Measurements from ENCODE around the gene RNF19B.

RNF19B gene

DNA sequence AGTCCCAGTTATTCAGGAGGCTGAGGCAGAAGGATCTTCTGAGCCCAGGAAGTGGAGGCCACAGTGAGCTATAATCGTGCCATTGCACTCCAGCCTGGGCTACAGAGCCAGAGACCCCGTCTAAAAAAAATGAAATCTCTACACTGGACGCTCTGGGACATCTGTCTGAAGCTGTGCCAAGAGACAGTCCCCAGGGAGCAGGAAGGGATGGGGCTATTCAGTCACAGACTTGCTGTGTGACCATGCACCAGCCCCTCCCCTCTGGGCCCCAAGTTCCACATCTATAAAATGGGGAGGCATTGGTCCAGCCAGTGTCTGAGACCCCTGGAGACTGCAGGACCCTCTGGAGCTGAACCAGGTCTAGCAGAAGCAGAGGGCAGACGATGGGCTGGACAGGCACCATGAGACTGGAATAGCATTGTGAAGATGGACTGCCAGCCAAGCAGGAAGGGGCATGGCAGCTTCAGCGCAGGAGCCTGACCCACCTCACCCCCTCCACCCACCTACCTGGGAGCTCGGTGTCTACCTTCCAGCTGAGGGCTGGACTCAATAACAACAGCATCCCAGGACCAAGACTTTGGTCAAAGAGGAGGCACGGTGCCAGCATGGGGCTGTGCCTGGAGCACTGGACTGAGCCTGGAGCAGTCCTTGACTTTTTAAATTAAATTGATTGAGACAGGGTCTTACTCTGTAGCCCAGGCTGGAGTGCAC is 64.9 kb downstream of the RNF19B start:
- no peak for DNase-seq

DNA sequence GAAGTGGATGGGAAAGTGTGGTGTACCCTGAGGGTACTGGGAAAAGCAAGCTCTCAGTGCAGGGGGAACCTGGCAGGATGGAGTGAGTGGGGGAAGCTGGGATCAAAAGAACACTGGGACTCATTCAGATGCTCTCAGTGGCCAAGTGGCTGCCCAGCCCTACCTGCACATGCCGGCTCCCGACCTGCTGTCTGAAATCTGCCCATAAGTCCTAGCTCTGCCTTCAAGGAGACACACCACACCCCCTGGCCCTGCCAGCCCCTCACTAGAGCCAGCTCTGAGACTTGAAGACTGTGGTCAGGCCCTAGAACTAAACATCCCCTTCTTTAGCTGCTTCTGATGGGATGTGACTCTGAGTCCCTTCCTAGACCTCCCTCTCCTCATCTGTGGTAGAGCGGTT is 65.7 kb downstream of the RNF19B start:
- DNase-seq, result no peak

DNA sequence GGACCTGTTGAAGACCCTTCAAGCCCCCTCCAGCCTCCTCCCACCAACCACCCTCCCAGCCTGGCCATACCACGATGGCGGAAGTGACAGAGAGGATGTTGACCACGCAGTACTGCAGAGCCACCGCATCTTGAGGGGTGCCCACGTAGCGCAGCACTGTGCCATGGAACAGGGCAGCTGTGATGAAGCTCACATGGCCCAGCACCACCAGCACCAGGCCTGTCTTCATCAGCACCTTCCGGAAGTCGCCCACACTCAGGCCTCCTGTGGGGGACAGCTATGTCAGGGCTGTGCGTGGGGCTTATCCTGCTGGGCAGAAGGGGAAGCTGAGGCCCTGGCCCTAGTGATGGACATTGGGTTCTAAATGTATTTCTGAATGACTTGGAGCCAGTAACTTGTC is 66.6 kb downstream of the RNF19B start:
- DNase-seq, result no peak

DNA sequence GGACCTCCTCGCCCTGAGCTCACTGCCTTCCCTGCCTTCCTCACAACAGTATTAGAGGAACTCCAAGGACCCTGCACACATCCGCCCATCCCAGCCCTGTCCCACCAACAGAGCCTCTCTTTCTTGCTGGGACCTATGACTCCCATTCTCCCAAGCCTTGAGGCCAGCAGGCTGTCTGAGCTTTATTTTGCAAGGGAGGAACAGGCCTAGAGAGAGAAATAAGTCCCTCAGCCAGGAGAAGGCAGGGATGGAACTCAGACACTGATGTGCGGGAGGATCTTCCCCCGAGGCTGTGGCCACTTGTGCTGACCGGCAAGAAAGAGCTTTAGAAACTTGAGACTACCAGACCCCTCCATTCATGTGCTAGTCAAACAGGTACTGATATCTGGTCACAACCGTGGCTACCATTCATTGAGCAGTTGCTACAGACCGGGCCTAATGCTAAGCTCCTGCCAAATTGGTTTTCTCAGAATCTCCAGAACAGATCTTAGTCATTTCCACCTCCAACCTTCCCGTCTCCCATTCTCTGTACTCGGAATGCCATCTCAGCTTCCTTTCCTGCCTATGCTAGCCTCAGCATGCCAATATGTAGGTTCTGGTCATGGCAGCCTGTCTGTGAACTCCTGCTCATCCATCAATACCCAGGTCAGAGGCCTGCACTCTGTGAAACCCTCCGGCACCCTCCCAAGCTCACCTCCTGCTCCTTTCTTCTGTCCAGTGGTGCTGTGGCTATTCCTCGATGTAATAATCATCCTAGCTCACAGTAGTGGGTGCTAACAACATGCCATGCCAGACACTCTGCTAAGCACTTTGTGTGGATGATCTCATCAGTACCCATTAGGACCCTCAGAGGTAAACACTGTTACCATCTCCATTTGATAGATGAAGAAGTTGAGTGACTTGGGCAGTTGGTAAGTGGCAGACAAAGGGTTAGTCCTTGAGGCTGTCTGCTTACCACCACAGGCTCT is 67.2 kb downstream of the RNF19B start:
- no peak for DNase-seq

DNA sequence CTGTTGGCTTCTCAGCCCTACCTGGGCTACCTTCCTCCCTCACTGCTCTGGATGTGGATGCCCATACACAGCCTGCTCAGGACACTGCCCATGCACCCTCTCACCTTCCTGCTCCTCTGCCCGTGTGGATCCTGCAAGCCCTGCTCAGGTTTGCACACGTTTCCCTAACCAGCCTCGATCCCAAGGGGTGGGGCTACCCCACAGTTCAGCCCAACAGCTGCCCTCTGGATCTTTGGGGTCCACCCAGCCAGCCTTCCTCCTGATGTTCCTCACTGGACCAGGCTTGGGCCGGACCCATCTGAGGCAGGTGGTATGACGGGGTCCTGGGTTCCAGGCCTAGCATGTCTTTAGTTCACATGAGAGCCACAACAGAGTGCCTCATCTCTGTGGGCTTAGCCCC is 68.2 kb downstream of the RNF19B start:
- DNase-seq, result no peak

DNA sequence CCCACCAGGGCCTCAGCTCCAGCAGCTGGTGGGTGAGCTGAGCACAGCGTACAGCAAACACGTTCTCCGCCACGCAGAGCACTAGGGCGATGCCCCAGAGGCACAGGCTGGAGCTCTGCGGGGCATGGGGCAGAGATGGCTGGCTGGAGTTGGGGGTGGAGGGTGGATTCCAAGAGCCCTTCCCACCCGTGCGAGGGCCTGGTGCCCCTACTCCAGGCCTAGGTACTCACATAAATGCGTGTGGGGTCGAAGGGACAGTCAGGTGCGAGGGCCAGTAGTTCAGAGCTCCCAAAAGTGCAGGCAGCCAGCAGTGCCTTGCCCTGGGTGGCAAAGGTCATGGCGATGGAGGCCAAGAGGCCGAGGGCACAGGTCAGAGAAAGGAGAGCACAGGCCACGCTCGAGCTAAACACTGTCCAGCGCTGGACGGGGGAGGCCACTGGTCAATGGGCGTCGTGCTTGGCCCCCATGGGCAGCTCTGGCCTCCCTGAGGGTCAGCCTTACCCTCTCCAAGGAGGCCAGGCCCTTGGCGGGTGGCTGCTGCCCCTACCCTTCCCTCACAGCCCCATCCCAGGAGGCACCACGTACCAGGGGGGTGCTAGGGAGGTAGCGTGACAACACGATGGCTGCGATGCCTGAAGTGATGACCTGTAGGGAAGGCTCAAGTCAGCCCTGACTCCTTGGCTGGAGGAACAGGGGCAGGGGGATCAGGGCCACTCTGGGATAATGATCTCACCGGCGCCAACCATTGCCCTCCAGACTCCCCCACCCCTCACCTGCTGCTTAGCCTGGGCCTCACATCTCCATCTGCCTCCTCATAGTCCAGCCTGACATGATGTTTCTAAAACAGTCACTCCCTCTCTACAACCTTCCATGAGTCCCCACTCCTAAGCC is 69.0 kb downstream of the RNF19B start:
- DNase-seq, result no peak

DNA sequence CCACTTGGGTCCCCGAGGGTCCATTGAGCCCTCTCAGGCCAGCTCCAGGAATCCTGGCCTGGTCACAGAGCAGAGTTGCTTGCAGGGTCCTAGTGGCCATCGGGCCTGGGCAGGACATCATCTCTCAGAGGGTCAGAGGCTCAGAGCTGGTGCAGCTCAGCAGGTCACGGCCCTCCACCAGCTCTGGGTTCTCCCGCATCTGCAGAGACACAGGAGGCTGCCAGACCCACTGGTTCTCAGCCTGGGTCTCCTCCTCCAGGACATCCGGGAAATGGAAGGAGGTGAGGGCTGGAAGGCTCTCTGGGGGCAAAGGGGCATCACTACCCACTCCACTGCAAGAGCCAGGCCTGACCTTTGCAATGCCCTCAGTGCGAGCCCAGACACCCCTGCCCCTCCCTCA is 69.9 kb downstream of the RNF19B start:
- DNase-seq, result no peak

DNA sequence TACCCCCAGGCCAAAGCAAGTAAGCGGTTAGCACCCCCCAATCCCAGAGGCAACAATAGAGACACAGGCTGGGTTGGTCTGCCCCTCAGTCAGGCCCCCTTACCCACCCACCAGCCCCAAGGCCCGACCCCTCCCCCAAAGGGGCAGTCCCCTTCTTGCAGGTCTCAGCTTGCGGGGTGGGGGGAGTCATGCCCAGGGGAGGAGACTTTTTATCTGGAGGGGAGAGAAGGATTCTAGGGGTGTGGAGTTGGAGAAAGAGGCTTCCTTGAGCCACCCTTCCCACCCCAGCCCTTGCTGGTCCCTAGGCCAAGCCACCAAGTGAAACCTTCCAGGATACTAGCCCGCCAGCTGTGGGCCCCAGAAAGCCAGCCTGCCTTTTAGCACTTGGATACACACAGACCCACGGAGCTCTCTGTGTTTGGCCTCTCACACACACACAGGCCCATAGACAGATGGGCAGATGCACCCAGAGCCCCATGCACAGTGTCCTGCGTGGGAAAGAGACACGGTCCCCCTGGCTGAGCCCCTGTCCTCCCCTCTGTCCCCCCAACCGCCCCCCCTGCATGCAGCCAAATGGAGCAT is 70.5 kb downstream of the RNF19B start:
- DNase-seq, result no peak

DNA sequence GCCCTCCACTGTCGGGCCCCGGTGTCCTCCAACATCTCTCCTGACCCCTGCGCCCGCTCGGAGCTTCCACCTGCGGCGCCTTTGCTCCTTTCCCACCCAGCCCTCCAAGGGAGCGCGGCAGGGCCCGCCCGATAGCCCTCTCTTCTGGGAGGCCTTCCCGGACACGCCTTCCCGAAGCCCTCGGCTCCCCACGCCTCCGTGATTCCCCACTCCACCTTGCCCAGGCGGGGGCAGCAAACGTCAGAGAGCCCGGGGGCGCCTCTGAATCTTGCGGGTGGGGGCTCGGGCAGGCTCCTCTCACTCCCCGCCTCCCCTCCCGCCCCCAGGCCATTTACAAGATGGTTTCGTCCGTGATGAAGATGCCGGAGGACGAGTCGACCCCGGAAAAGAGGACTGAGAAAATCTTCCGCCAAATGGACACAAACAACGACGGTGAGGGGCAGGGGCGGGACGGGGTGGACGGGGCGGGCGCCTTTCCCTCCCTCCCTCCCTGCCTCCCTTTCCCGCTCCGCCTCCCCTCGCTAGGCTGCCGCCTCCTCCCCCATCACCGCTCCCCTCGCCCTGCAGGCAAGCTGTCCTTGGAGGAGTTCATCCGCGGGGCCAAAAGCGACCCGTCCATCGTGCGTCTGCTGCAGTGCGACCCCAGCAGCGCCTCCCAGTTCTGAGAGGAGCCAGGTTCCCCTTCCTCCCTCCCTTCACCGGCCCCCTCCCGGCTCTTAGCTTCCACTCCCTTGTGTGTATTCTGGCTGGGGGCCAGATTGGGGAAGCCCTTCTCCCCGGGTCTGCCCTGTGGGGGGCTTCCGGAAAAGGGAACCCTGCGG is 71.2 kb downstream of the RNF19B start:
- no peak for DNase-seq

DNA sequence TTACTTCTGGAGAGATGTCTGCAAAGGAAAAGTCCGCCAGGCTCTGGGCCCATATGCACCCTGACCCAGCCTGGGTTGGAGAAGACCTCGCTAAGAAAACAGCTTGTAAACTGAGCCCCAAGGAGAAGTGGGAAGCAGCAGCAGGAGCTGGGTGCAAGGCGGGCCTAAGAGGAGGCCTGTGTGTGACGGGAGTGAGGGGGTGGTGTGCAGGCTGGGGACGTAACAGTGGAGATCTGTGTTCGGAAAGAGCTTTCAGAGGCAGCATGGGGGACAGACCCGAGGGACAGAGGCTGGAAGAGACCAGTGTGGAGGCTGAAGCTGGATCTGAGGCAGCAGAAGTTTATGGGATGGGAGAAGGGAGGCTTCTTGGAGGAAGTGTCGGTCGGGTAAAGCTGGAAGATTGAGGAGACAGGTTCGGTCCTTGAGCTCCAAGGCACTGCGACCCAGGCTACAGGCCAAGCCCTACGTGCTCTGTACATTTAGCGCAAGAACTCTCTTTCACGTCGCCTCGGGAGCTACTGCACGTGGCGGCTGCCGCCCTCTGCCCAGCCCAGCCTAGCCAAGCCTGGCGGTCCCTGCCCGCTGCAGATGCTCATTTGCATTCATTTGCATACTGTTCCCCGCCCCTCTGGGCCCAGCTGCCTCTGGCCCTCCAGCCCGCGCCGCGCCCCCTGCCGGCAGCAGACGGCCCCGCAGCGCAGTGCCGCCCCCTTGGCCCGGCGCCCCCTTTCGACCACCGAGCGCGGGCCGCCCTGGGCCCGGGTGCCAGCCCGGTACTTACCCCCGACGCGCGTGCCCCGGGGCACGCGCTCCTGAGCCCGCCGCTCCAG is 72.0 kb downstream of the RNF19B start:
- DNase-seq, result no peak

DNA sequence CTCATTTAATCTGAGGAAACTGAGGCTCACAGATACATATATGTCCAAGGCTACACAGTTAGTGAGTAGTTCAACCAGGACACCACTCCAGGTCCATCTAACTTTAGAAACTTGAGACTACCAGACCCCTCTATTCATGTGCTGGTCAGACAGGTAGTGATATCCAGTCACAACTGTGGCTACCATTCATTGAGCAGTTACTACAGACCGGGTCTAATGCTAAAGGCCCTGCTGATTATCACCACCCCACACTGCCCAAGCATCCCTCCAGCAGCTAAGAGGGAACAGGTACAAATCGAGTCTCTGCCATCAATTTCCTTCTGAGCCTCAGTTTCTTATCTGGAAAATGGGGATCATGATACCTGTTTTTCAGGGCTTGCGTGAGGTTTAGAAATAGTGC is 73.0 kb downstream of the RNF19B start:
- no peak for DNase-seq

DNA sequence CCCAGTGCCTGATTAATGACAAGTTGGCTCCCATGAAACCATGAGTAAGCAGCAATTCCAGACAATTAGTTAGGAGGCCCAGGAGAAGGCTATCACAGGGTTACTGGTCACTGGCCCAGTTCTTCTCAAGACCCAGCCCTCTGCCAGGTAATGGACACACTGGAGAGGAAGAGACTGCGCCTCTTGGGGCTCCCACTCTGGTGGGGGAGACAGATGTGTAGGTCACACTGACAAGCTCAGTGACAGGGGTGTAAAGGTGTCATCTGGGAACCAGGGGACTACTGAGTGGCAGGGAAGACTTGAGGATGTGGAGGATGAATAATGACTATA is 73.4 kb downstream of the RNF19B start:
- DNase-seq, result no peak

DNA sequence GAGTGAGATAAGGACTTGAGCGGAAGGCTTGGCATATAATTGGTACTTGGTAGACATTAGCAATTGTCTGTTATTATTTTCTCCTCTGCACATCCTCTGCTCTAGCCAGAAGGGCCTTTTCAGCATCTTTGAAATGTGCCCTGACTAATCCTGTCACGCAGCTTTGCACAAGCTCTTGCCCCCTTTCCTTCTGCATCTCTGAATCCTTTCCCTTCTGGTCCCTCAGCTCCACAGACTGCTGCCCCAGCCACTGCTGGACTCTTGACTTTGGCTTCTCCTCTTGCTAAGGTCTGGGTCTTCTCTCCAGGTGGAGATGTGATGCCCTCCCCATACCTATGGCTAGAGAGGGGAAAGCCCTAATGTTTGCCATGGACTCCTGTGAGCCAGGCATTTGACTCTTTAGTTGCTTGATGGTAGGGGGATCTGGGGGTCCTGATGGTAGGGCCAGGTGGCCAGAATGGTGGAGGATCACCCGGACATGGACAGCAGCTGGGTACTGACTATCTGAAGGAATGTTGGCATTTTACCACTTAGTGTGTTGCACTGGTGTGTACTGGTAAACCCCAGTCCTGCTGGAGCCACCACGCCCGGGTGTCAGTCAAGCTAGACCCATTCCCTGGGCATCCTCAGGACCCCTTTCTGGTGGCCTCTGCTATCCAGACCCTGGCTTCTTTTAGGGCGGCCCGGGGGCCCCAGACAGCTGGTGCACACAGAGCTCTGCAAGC is 73.9 kb downstream of the RNF19B start:
- no peak for DNase-seq

DNA sequence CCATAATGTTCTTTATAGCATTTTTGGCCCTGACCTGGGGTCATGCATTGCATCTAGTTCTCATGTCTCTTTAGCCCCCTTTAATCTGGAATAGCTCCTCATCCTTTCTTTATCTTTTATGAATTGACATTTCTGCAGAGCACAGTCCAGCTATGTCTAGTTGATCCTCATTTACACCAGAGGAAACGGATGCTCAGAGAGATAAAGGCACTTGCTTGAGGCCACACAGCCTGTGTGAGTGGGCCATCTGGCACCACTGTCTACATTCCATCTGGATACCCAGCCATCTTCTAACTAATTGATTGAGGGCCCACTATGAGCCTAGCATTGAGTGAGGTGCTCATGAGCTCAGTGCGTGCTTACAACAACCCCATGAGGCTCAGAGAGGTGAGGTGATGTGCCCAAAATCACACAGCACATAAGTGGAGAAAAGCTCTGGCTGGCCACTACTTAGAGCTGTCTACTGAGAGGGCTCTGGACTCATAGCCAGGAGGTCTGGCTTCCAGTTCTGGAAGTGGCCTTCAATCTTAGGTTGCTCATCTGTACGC is 74.8 kb downstream of the RNF19B start:
- DNase-seq, result no peak

DNA sequence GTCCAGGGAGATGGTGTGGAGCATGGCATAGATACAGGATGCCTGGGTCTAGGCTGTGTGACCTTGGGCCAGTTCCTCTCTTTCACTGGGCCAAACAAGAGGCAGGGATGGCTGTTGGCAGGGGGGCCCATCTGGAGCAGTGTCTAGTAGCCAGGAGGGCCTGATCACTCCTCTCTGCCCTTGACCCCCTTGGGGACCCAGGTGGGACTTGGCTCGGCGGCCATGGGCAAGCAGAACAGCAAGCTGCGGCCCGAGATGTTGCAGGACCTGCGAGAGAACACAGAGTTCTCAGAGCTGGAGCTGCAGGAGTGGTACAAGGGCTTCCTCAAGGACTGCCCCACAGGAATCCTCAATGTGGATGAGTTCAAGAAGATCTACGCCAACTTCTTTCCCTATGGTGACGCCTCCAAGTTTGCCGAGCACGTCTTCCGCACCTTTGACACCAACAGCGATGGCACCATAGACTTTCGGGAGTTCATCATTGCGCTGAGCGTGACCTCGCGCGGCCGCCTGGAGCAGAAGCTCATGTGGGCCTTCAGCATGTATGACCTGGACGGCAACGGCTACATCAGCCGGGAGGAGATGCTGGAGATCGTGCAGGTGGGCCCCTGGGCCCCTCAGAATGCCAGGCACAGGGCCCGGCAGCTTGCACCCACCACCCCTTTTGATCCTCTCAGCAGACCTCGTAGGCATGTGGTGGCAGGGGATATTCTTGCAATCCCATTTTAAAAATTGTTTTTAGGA is 75.8 kb downstream of the RNF19B start:
- DNase-seq, result no peak

DNA sequence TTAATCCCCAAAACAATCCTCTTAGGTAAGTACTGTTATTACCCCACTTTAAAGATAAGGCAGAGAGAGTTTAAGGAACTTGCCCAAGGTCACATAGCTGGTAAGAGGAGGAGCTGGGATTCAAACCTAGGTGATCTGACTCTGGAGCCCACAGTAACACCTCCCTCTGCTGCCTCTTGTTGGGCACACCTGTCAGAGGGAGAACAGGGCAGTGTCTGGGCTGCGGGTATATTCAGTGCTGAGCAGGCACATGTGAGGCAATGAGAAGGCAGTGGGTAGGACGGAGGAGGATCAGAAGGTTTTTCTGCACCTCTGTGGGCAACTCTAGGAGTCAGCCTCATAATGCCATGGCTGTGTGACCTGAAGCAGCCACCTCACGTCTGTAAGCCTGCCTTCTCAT is 76.5 kb downstream of the RNF19B start:
- no peak for DNase-seq

DNA sequence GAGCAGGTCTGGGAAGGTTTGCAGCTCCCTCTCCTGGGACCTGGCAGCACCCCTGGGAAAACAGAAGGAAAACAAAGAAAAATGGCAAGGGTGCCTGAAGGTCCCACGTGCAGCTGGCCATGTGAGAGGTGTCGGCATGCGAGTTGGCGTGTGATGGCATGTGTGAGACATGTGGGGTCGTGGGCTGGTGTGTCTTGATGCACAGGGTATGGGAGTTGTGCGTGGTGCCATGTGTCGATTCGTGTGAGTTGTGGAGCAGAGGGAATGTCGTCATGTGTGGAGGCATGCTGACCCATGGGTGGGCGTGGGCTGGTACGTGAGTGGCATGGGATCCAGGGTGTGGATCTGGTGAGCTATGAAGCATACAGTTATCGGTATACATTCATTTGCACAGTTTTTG is 77.0 kb downstream of the RNF19B start:
- no peak for DNase-seq

DNA sequence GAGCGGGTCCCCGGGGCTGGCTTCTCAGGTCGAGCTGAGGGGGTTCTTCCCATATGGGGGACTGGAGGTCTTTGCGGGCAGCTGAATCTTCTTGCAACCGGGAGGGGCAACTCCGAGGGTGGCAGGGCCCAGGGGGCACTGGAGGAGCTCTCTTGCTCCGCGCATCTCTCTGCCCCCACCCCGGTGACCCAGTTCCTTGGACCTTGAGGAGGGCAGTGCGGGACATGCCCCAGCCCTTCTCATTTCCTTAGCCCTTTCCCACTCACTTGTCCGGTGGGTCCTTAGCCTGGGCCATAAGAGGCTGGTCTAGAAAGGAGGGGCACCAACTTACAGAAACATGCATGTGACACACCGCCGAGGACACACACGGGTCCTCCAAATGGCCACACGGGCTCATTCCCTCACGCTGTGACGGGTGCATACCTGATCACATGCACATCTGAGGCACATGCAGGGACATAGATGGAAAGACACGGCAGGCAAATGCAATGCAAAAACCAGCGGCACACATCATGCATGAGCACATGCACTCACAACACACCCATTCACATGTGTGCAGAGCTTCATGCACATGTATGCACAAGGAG is 77.7 kb downstream of the RNF19B start:
- no peak for DNase-seq

Measured in NCI-H2081 (cell line).